Activated T-cell treated with anti-CD3 and anti-CD28 coated beads for 24 hours (primary cell): ENCODE results near the gene PEAK3.

Experiments used
- DNase-seq: peaks from one replicate; pipeline ENCODE4 v3.0.0-alpha.2; 2020; ENCODE audit warnings: low read depth

PEAK3 gene

GRCh38 chr19:2236314-2237050, 45.5 kb downstream of the PEAK3 start, which contains the start of the genes PLEKHJ1 and SF3A2:
PLEKHJ1 (minus strand) TSS chr19:2236329; CDS start chr19:2236248, 81 bp downstream.
SF3A2 (plus strand) TSS chr19:2236824; CDS start chr19:2243419, 6,595 bp downstream.
- DNase-seq, result peak; percentile 98

GRCh38 chr19:2236064-2236313, 46.0 kb downstream of the PEAK3 start:
- no peak for DNase-seq

- DNase-seq, result no peak
Measured at GRCh38 chr19:2235381-2236063, 46.5 kb downstream of the PEAK3 start.

DNA sequence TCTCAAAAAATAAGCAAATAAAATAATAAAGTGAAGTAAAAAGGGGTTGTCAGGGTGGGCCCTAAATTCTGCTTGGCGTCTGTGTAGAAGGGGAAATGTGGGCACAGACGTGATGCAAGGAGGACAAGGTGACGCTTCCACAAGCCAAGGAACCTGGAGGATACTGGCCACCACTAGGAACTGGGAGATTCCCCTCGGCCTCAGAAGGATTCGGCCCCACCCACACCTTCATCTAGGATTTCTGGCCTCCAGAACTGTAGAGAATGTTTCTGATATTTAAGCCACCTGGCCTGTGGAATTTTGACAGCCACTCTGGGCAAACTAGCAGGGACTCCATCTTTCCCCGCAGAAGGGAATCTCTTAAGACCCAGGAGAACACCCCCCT, 47.0 kb downstream of the PEAK3 start:
- no peak for DNase-seq

GRCh38 chr19:2233601-2234280, 48.2 kb downstream of the PEAK3 start:
- no peak for DNase-seq

DNA sequence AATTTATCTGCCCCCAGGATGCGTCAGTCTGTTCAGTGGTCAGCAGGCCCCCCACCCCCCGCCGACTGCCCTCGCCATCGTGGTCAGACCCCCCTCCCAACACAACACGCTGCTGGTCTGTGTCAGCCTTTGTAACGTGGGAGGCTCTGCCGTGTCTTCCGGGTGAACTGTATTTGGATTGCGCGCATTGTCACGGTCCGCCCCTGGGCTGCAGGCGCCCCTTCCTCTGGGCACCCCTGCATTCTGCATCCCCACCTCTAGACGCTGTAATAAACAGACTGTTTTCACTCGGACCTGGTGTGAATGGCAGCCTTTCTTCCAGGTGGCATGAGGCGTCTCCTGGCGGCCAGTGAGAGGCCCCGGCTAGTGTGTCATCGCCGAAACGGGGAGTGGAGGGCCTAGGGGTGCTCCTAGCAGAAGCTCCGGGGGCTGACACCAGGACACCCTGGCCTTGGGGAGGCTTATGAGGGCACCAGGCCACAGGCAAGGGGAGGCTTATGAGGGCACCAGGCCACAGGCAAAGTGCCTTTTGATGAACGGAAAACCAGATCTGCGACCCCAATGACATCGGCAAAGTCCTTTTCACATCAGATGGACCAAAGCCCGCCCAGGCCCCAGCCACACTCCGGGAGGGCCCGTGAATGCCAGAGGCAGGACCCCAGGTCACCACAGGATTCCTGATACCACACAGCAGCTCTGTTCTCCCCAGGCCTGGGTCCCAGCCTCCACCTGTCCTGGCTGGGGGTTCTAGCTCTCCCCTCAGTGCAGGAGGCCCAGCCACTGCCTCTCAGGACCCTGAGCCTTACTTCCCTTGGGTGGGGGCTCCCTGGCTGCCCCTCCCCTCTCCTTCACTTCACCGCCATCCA, 49.5 kb downstream of the PEAK3 start:
- DNase-seq, result no peak

DNA sequence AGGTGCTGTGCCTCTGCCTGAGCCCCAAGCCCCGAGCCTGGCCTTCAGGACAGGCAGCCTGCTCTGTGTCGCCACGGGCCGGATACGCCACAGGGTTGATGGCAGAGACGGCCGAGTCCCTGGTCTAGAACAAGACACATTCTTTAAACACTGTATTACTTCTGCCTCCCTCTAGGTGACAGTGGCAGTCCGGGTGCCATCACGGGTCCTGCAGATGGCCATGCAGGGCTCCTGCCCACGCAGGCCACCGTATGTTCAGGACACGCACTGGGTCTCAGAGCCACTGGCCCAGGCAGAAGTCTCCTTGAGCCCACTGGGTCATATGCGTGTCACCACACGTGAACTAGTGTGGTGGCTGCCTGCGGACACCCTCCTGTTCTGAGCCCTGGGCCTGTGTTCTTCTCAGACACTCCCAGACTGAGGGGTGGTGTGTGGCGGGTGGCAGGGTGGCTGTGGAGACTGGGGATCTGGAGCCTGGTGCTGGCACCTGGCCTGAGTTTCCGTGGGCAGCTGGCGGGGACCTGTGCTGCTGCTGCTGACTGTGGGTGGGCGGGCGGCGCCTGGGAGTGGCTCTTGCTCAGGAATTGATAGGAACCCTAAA, 50.3 kb downstream of the PEAK3 start:
- no peak for DNase-seq

DNA sequence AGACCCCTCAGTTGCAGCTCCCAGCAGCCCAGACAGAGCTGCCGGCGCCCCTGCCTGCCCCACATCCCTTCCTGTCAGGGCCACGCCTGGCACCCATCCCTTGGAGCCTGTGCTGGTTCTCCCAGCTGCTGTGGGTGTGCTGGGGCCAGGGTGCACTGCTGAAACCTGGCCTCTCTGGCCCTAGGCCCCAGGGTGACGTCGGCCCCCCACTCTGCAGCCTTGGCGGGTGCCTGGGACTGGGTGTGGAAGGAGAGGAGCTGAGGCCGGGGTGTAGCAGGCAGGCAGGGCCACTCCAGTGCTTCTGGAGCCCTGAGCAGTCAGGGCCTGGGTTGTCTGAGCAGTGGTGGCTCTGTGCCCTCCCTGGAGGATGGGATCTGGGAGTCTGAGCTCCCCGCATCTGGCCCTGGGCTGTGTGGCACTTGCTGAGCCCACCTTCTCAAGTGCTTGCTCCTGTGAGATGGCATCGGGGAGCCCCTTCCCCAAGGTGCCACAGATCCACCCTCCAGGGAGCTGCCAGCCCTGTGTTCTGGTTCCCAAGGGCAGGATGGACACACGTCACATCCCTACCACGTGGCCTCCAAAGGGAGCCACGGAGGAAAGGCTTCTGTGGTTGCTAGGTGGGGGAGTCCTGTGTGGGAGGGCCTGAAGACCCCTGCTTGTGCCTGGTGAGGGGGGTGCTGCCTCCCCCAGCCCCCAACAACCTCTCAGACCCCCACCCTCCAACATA, 51.0 kb downstream of the PEAK3 start:
- DNase-seq, result no peak

DNA sequence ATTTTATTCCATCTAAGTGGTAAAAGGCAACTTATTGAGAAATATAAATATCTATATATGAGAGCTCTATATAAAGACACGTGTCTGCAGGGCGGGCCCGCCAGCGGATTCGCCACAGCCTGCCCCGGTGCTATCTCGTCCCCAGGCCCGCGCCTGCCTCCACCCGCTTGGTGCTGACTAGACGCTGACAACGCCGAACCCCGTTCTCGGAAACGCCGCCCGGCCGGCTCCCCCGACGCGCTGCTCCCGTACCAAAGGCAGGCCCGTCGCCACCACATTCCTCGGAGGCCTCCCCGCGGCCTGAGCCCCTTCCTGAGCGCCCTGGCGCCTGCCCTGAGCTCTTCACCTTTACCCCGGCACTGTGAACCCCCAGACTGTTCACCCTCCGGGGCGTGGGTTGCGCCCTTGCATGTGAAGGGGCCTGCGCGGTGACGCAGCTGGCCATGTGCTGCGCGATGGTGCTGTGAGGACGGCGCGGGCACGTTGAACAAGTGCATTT, 51.9 kb downstream of the PEAK3 start:
- DNase-seq, result no peak

DNA sequence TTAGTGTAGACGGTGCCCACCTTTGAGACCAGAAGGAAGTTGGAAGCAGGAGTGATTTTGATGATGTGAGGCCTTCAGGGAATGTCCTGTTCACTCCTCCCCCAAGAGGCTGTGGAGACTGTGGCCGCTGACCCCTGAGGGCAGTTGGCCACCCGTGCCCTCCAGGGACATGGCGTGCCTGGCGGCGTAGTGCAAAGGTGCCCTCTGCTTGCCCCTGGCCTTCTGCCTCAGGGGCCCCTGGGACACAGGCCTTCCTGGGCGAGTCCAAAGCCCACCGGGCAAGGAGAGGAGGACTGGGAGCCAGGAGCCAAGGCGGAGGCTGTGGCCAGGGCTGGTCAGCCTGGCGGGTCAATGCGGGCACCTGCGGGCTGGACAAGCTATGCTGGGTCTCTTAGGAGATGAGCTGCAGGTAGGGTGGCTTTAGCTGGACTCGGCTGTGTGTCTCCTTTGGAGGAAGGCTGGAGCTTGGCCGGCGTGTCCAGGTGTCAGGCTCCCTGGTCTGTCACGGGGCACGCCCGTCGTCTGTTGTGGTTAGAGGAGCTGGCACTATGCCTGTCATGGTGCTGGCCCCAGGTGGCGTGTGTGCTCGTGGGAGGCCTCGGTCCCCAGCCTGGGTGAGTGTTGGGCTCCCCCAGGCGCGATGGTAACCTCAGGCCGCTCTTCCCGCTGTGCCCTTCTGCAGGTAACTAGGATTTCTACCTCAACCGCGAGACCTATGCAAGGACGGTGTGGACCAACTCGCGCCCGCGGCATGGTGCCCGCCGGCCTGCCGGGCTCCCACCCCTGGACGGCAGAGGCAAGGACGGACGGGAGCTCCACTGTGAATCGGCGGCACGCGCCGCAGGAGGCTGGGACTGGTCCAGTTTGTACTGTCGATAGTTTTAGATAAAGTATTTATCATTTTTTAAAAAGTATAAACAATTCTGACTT, 52.6 kb downstream of the PEAK3 start:
- DNase-seq, result no peak

DNA sequence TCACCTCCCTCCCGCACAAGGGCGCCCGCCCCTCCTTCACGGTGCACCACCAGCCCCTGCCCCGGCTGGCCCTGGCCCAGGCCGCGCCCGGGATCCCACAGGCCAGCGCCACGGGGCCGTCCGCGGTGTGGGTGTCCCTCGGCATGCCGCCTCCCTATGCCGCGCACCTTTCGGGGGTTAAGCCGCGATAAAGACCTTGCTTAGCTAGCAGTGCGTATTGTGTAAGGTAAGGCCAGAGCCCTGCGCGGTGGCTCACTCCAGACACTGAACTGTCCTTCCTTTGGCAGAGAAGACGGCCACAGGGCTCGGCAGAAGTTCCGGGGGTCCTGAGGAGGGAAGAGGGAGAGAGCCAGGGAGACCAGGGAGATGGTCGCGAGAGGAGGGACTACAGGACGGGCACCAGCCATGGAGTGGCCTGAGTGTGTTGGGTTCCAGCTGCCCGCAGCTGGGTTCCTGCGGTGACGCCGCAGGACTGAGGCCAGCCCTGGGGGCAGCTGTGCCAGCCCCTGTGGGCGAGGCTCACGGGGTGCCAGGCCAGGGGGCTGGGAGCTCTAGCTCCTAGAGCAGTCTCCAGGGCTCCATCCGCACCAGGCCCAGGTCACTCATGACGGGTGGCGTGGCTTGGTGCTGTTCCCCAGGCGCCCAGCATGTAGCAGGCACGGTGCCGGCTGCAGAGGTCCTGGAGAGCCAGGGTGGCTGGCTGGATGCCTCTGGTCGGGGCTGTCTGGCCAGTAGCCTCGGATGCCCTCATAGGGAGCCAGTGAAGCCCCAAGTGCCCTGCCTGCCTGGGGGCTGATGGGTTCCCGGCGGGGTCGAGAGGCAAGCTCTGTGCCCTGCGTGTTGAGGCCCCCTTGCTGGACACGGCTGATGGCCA, 53.6 kb downstream of the PEAK3 start:
- DNase-seq, result no peak

DNA sequence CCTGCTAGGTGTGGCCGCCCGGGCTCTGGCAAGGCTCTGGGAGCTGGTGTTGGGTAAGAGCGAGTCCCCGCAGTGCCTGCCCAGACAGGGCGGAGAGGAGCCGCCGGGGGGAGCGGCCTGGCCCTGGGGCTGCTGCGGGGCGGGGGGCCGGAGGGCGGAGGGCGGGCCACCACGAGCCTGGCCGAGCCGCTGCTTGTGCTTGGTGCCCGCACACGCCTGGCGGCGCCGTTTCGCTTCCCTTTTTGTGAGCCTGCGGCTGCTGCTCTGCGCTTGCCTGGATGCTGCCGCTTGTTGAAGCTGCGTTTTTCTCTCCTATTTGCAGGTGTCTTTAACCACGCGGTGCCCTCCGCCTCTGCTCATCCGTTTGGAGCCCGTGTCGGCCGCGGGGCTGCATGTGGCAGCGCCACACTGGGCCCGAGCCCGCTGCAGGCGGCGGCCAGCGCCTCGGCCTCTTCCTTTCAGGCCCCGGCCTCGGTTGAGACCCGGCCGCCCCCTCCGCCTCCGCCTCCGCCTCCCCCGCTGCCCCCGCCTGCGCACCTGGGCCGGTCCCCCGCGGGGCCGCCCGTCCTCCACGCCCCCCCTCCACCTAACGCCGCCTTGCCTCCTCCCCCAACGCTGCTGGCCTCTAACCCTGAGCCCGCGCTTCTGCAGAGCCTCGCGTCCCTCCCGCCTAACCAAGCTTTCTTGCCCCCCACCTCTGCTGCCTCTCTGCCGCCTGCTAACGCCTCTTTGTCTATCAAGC, 54.4 kb downstream of the PEAK3 start:
- DNase-seq, result no peak

GRCh38 chr19:2226840-2227360, 55.1 kb downstream of the PEAK3 start:
- no peak for DNase-seq

DNA sequence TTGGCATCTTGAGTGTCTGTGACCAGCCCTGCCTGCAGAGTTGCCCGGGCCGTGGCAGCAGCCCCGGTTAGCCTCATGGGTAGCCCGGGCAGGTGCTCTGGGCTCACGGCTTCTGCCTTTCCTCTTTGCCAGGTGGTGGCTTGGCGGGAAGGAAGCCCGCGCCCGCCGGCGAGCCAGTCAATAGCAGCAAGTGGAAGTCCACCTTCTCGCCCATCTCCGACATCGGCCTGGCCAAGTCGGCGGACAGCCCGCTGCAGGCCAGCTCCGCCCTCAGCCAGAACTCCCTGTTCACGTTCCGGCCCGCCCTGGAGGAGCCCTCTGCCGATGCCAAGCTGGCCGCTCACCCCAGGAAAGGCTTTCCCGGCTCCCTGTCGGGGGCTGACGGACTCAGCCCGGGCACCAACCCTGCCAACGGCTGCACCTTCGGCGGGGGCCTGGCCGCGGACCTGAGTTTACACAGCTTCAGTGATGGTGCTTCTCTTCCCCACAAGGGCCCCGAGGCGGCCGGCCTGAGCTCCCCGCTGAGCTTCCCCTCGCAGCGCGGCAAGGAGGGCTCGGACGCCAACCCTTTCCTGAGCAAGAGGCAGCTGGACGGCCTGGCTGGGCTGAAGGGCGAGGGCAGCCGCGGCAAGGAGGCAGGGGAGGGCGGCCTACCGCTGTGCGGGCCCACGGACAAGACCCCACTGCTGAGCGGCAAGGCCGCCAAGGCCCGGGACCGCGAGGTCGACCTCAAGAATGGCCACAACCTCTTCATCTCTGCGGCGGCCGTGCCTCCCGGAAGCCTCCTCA, 55.7 kb downstream of the PEAK3 start:
- no peak for DNase-seq

DNA sequence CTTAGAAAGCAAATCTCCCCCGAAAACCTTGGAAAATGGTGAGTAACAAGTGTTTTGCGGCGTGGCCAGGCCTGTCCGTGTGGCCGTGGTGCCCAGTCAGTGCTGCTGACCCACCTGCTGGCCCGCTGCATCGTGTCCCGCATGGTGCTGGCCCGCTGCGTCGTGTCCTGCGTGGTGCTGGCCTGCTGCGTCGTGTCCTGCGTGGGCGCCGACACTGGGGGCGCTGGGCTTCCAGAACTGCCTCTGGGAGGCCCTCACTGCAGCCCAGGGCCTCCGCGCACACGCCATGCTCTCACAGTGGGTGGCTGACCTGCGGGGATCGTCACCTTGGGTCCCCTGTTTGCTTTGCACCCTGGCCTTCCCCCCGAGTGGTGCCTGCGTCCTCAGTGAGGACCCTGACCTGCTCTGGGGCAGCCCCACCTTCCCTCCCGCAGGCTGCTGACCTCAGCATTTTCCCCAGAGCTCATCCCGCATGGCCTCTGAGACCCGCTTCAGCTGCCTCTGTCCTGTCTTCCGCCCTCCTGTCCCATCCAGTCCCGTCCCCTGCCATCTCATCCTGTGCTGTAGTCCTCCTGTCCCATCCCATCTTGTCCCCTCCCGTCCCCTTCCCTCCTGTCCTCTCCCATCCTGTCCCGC, 56.4 kb downstream of the PEAK3 start:
- no peak for DNase-seq

GRCh38 chr19:2224754-2225349, 57.1 kb downstream of the PEAK3 start:
- DNase-seq, result no peak
